Measurements from ENCODE around the gene STEAP1B.
"Not testable (repeated sequence)": the region's sequence is repeated elsewhere in the genome, so short reads cannot be mapped to it uniquely, and the experiment has no call there.

Gene STEAP1B

GRCh38 chr7:22457471-22457870 is 42.5 kb downstream of the STEAP1B start:
- Histone ChIP-seq H3K27me3 (ENCODE audit: control insufficient read depth, insufficient read depth, low read length) (no peaks in the 10 kb centered on the region), H3K4me3 (ENCODE audit: low read length) (no peak overlapping the region), H3K4me1 (ENCODE audit: control insufficient read depth, insufficient read depth, low read length) (no peaks in the 10 kb centered on the region), H3K36me3 (ENCODE audit: control insufficient read depth, insufficient read depth, low read length) (no peaks in the 10 kb centered on the region), H3K9me3 (ENCODE audit: control insufficient read depth, insufficient read depth, low read length) (no peaks in the 10 kb centered on the region), H3K27ac (ENCODE audit: low read length) (no peak overlapping the region)
- no peak for DNase-seq (ENCODE audit: low read depth, low spot score)
- no CpG with 5 or more reads among the region's 1 CpG for WGBS (ENCODE audit: insufficient coverage, insufficient read length)

GRCh38 chr7:22454446-22454845 is 45.5 kb downstream of the STEAP1B start:
- WGBS (ENCODE audit: insufficient coverage, insufficient read length) = no CpG with 5 or more reads among the region's 3 CpGs
- Histone ChIP-seq H3K36me3 (ENCODE audit: control insufficient read depth, insufficient read depth, low read length) (no peaks in the 10 kb centered on the region), H3K27ac (ENCODE audit: low read length) (no peak overlapping the region), H3K4me3 (ENCODE audit: low read length) (no peak overlapping the region), H3K4me1 (ENCODE audit: control insufficient read depth, insufficient read depth, low read length) (no peaks in the 10 kb centered on the region), H3K9me3 (ENCODE audit: control insufficient read depth, insufficient read depth, low read length) (no peaks in the 10 kb centered on the region), H3K27me3 (ENCODE audit: control insufficient read depth, insufficient read depth, low read length) (no peaks in the 10 kb centered on the region)
- no peak for DNase-seq (ENCODE audit: low read depth, low spot score)

- no peak overlapping the region for H3K4me3 ChIP-seq (ENCODE audit: low read length)
- no peaks in the 10 kb centered on the region for H3K9me3 ChIP-seq (ENCODE audit: control insufficient read depth, insufficient read depth, low read length)
- DNase-seq (ENCODE audit: low read depth, low spot score) = no peak
- no peaks in the 10 kb centered on the region for H3K4me1 ChIP-seq (ENCODE audit: control insufficient read depth, insufficient read depth, low read length)
- H3K27ac ChIP-seq (ENCODE audit: low read length) = no peak overlapping the region
- WGBS (ENCODE audit: insufficient coverage, insufficient read length) = no CpG with 5 or more reads among the region's 4 CpGs
- H3K36me3 ChIP-seq (ENCODE audit: control insufficient read depth, insufficient read depth, low read length) = no peaks in the 10 kb centered on the region
- H3K27me3 ChIP-seq (ENCODE audit: control insufficient read depth, insufficient read depth, low read length) = no peaks in the 10 kb centered on the region
Measured at GRCh38 chr7:22452960-22453558, 46.9 kb downstream of the STEAP1B start.

- H3K27ac ChIP-seq (ENCODE audit: low read length) = no peak overlapping the region
- no peak for DNase-seq (ENCODE audit: low read depth, low spot score)
- H3K4me1 ChIP-seq (ENCODE audit: control insufficient read depth, insufficient read depth, low read length) = no peaks in the 10 kb centered on the region
- no peaks in the 10 kb centered on the region for H3K9me3 ChIP-seq (ENCODE audit: control insufficient read depth, insufficient read depth, low read length)
- peak overlapping the region; percentile 13; the same call in 1 of the 2 replicates for H3K4me3 ChIP-seq (ENCODE audit: low read length)
- H3K27me3 ChIP-seq (ENCODE audit: control insufficient read depth, insufficient read depth, low read length) = no peaks in the 10 kb centered on the region
- no CpG with 5 or more reads among the region's 19 CpGs for WGBS (ENCODE audit: insufficient coverage, insufficient read length)
- no peaks in the 10 kb centered on the region for H3K36me3 ChIP-seq (ENCODE audit: control insufficient read depth, insufficient read depth, low read length)
Measured at GRCh38 chr7:22452142-22452959, 47.6 kb downstream of the STEAP1B start.

GRCh38 chr7:22450013-22450412 is 50.0 kb downstream of the STEAP1B start:
- DNase-seq (ENCODE audit: low read depth, low spot score); H3K4me1 ChIP-seq (ENCODE audit: control insufficient read depth, insufficient read depth, low read length); H3K4me3 ChIP-seq (ENCODE audit: low read length); H3K36me3 ChIP-seq (ENCODE audit: control insufficient read depth, insufficient read depth, low read length); H3K27me3 ChIP-seq (ENCODE audit: control insufficient read depth, insufficient read depth, low read length); H3K9me3 ChIP-seq (ENCODE audit: control insufficient read depth, insufficient read depth, low read length); H3K27ac ChIP-seq (ENCODE audit: low read length): not testable (repeated sequence)

DNA sequence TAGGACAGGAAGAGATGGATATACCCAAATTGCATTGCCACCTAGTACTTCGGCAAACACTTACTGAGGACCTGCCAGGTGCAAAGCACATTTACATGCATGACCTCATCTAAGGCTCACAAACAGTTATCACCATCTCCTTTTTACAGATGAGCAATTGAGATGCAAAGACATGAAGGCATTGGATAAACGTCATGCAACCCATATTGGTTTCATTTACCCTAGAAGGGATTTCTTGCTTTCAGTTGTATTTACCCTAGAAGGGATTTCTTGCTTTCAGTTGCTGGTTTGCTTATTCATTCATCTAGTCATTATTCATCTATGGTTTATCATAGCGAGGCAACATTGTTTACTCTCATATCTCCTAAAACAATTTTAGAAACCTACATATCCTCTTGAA is 52.2 kb downstream of the STEAP1B start:
- DNase-seq (ENCODE audit: low read depth, low spot score) = no peak
- Histone ChIP-seq H3K4me1 (ENCODE audit: control insufficient read depth, insufficient read depth, low read length) (peaks cover 1% of the 10 kb centered on the region), H3K27ac (ENCODE audit: low read length) (no peak overlapping the region), H3K36me3 (ENCODE audit: control insufficient read depth, insufficient read depth, low read length) (no peaks in the 10 kb centered on the region), H3K9me3 (ENCODE audit: control insufficient read depth, insufficient read depth, low read length) (no peaks in the 10 kb centered on the region), H3K4me3 (ENCODE audit: low read length) (no peak overlapping the region), H3K27me3 (ENCODE audit: control insufficient read depth, insufficient read depth, low read length) (no peaks in the 10 kb centered on the region)
- no CpG with 5 or more reads among the region's 3 CpGs for WGBS (ENCODE audit: insufficient coverage, insufficient read length)

GRCh38 chr7:22447008-22447407 is 53.0 kb downstream of the STEAP1B start:
- Histone ChIP-seq H3K27ac (ENCODE audit: low read length) (no peak overlapping the region), H3K9me3 (ENCODE audit: control insufficient read depth, insufficient read depth, low read length) (no peaks in the 10 kb centered on the region), H3K4me3 (ENCODE audit: low read length) (no peak overlapping the region), H3K4me1 (ENCODE audit: control insufficient read depth, insufficient read depth, low read length) (peaks cover 1% of the 10 kb centered on the region), H3K27me3 (ENCODE audit: control insufficient read depth, insufficient read depth, low read length) (no peaks in the 10 kb centered on the region), H3K36me3 (ENCODE audit: control insufficient read depth, insufficient read depth, low read length) (no peaks in the 10 kb centered on the region)
- no peak for DNase-seq (ENCODE audit: low read depth, low spot score)

GRCh38 chr7:22445853-22446252 is 54.1 kb downstream of the STEAP1B start:
- no peak for DNase-seq (ENCODE audit: low read depth, low spot score)
- Histone ChIP-seq H3K9me3 (ENCODE audit: control insufficient read depth, insufficient read depth, low read length) (no peaks in the 10 kb centered on the region), H3K27me3 (ENCODE audit: control insufficient read depth, insufficient read depth, low read length) (no peaks in the 10 kb centered on the region), H3K36me3 (ENCODE audit: control insufficient read depth, insufficient read depth, low read length) (no peaks in the 10 kb centered on the region), H3K27ac (ENCODE audit: low read length) (no peak overlapping the region), H3K4me3 (ENCODE audit: low read length) (no peak overlapping the region), H3K4me1 (ENCODE audit: control insufficient read depth, insufficient read depth, low read length) (peaks cover 1% of the 10 kb centered on the region)
- no CpG with 5 or more reads among the region's 3 CpGs for WGBS (ENCODE audit: insufficient coverage, insufficient read length)

DNA sequence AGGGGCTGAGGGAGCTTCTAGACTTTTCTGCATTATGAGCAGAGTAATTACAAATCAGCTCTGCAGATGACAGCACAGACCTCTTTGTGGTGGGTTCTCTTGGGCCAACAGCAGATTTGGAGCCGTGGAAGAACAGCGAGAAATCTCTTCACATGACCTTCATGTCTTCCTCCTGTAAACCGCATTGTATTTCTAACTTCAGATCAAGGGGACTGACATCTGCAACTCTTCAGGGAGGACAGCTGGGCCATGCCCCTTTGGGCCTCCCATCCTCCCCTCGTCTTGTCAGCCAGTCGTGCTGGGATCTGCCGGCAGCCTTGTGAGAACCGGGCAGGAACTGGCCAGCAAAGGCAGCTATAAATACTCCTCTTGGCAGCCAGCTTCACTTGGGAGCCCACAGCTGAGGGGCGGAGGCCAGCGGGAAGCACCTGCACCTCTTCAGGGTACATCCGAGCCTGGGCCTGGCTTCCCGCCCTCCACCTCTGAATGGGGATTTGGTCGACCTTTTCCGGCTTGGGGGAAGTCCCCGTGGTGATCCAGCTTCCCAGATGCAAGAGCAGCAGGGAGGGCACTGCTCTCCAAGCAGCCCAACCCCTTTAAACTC is 54.7 kb downstream of the STEAP1B start:
- WGBS (ENCODE audit: insufficient coverage, insufficient read length) = no CpG with 5 or more reads among the region's 14 CpGs
- peaks cover 1% of the 10 kb centered on the region for H3K4me1 ChIP-seq (ENCODE audit: control insufficient read depth, insufficient read depth, low read length)
- H3K27ac ChIP-seq (ENCODE audit: low read length) = no peak overlapping the region
- no peak overlapping the region for H3K4me3 ChIP-seq (ENCODE audit: low read length)
- H3K27me3 ChIP-seq (ENCODE audit: control insufficient read depth, insufficient read depth, low read length) = no peaks in the 10 kb centered on the region
- DNase-seq (ENCODE audit: low read depth, low spot score) = no peak
- no peaks in the 10 kb centered on the region for H3K9me3 ChIP-seq (ENCODE audit: control insufficient read depth, insufficient read depth, low read length)
- H3K36me3 ChIP-seq (ENCODE audit: control insufficient read depth, insufficient read depth, low read length) = no peaks in the 10 kb centered on the region

- WGBS (ENCODE audit: insufficient coverage, insufficient read length) = no CpG with 5 or more reads among the region's 13 CpGs
- H3K4me1 ChIP-seq (ENCODE audit: control insufficient read depth, insufficient read depth, low read length) = peaks cover 1% of the 10 kb centered on the region
- H3K4me3 ChIP-seq (ENCODE audit: low read length) = no peak overlapping the region
- H3K9me3 ChIP-seq (ENCODE audit: control insufficient read depth, insufficient read depth, low read length) = no peaks in the 10 kb centered on the region
- DNase-seq (ENCODE audit: low read depth, low spot score) = no peak
- no peaks in the 10 kb centered on the region for H3K27me3 ChIP-seq (ENCODE audit: control insufficient read depth, insufficient read depth, low read length)
- no peak overlapping the region for H3K27ac ChIP-seq (ENCODE audit: low read length)
- no peaks in the 10 kb centered on the region for H3K36me3 ChIP-seq (ENCODE audit: control insufficient read depth, insufficient read depth, low read length)
Measured at GRCh38 chr7:22444181-22444971, 55.6 kb downstream of the STEAP1B start.

All from iPS DF 6.9 (cell line).